Cardiac muscle cell (in vitro differentiated cells and primary cell): ENCODE results near the gene ECSCR. TPM values are rescaled to one million over a fixed set of nuclear protein-coding genes. Genes with fewer than 3 reads are reported as not detected.

Source experiments
- DNase-seq, 2 donors: peaks; one replicate each; pipeline versions ENCODE4 v3.0.0 to v3.0.0-alpha.2; 2010 to 2017; ENCODE audit warnings: low read depth in 1 of 2, low spot score in 1 of 2
- H3K27ac ChIP-seq: fragments of 200-600 bp; sonication (generic); 2 replicates; pipeline ENCODE4 v1.5.1; 2016
- H3K27me3 ChIP-seq: fragments of 200-600 bp; sonication (generic); 2 replicates; pipeline ENCODE4 v1.6.0; 2016; ENCODE audit warnings: control low read depth
- H3K36me3 ChIP-seq: fragments of 200-600 bp; sonication (generic); 2 replicates; pipeline ENCODE4 v1.5.1; 2016; ENCODE audit warnings: control low read depth
- H3K4me1 ChIP-seq: fragments of 200-600 bp; sonication (generic); 2 replicates; pipeline ENCODE4 v1.8.1; 2017; ENCODE audit warnings: low read depth, mild to moderate bottlenecking, mixed run types
- H3K4me3 ChIP-seq: fragments of 200-600 bp; sonication (generic); 2 replicates; pipeline ENCODE4 v1.5.1; 2016; ENCODE audit warnings: mild to moderate bottlenecking
- H3K9me3 ChIP-seq: fragments of 200-600 bp; sonication (generic); 2 replicates; pipeline ENCODE4 v1.5.1; 2017; ENCODE audit warnings: low read depth, mild to moderate bottlenecking, control low read depth
- CTCF ChIP-seq: IDR thresholded peaks from 2 replicates; pipeline ENCODE4 v1.5.1; 2012; ENCODE audit warnings: low read depth, mild to moderate bottlenecking, low read length
- polyA plus RNA-seq: library from polyadenylated mRNA; unstranded; fragments of >200 nt; fragmentation: Nextera tagmentation; extraction: Ambion mirVana; gene quantifications from 2 replicates; pipeline ENCODE4 v1.2.1, GENCODE V29; 2016
- total RNA-seq: library from RNA; depleted of rRNA; stranded (reverse); fragments of >200 nt; gene quantifications from 2 replicates; pipeline ENCODE4 v1.2.3, GENCODE V29; 2016

ECSCR gene
- total and polyA plus RNA-seq, 2 experiments from 2014 or later = 0.97 TPM; not detected in 1

- TF ChIP-seq CTCF = peak; percentile 88
- H3K4me3 ChIP-seq = no peak overlapping the region
- peaks cover 25% of the 10 kb centered on the region for H3K36me3 ChIP-seq
- H3K27me3 ChIP-seq = no peaks in the 10 kb centered on the region
- H3K9me3 ChIP-seq = no peaks in the 10 kb centered on the region
- H3K27ac ChIP-seq = no peak overlapping the region
- peak; percentile 67 to 84 for DNase-seq
- peaks cover 30% of the 10 kb centered on the region for H3K4me1 ChIP-seq
These were observed 40.1 kb downstream of the ECSCR start for GRCh38 chr5:139422307-139422893.

- no peak for DNase-seq
These were observed 43.0 kb downstream of the ECSCR start for GRCh38 chr5:139419226-139420192.

GRCh38 chr5:139418793-139419192 lies 43.8 kb downstream of the ECSCR start:
- DNase-seq = peak in 1 of 2 donors; percentile 69
- TF ChIP-seq CTCF = no peak
- H3K4me1 ChIP-seq = peaks cover 63% of the 10 kb centered on the region
- H3K9me3 ChIP-seq = no peaks in the 10 kb centered on the region
- no peak overlapping the region for H3K4me3 ChIP-seq
- no peaks in the 10 kb centered on the region for H3K27me3 ChIP-seq
- peaks cover 2% of the 10 kb centered on the region for H3K36me3 ChIP-seq
- peak overlapping the region; percentile 89 for H3K27ac ChIP-seq

More at GRCh38 chr5:139419226-139420192, 43.0 kb downstream of the ECSCR start:
- Histone ChIP-seq H3K9me3 (no peaks in the 10 kb centered on the region), H3K36me3 (peaks cover 8% of the 10 kb centered on the region), H3K27ac (peak overlapping the region; percentile 89), H3K4me1 (peaks cover 56% of the 10 kb centered on the region), H3K27me3 (no peaks in the 10 kb centered on the region), H3K4me3 (no peak overlapping the region)
- TF ChIP-seq CTCF = no peak

GRCh38 chr5:139417214-139417613 lies 45.3 kb downstream of the ECSCR start:
- H3K27me3 ChIP-seq = no peaks in the 10 kb centered on the region
- H3K4me3 ChIP-seq = no peak overlapping the region
- no peak for TF ChIP-seq CTCF
- peak in 1 of 2 donors; percentile 95 for DNase-seq
- H3K9me3 ChIP-seq = no peaks in the 10 kb centered on the region
- no peaks in the 10 kb centered on the region for H3K36me3 ChIP-seq
- peaks cover 64% of the 10 kb centered on the region for H3K4me1 ChIP-seq
- peak overlapping the region; percentile 94 for H3K27ac ChIP-seq

- H3K27me3 ChIP-seq = no peaks in the 10 kb centered on the region
- no peak for TF ChIP-seq CTCF
- H3K27ac ChIP-seq = peak overlapping the region; percentile 94
- DNase-seq = no peak
- H3K9me3 ChIP-seq = no peaks in the 10 kb centered on the region
- no peaks in the 10 kb centered on the region for H3K36me3 ChIP-seq
- H3K4me3 ChIP-seq = no peak overlapping the region
- H3K4me1 ChIP-seq = peaks cover 64% of the 10 kb centered on the region
These were observed 45.9 kb downstream of the ECSCR start for GRCh38 chr5:139416651-139417050.
